Activated naive CD4-positive, alpha-beta T cell treated with Interleukin-2 at 50 U/mL for 16 hours (primary cell): ENCODE data around the gene CRIP1.

Experiments used
- DNase-seq: peaks from one replicate; pipeline ENCODE4 v3.0.0-alpha.2; 2020

The CRIP1 gene

DNA sequence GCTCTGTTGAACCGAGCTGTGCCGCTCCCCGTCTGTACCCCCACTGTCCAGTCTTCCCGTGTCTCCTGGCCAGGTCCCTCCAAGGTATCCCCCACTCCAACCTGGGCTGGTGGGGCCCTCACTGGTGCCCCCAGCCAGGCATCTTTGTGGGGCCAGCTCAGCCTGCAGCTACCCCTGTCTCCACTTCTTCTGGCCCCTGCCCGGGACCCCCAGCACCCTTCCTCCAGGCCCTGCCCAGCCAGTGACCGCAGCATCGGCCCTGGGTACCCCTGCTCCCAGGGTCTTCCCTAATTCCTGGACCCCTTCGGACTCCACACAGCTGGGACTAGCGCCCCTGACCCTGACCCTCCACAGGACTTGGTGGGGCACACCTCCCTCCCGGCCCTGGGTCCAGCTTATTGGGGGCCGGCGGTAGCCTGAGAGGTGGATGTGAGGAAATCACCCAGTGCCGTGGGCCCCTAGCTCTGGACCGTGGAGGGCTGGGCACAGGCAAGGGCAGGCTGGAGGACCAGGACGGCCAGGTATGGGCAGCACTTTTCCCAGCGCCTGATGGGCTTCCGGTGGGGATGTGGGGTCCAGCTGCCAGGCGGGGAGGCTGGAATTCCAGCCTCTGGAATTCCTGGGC is 4.1 kb upstream of the CRIP1 start:
- DNase-seq: no peak

DNA sequence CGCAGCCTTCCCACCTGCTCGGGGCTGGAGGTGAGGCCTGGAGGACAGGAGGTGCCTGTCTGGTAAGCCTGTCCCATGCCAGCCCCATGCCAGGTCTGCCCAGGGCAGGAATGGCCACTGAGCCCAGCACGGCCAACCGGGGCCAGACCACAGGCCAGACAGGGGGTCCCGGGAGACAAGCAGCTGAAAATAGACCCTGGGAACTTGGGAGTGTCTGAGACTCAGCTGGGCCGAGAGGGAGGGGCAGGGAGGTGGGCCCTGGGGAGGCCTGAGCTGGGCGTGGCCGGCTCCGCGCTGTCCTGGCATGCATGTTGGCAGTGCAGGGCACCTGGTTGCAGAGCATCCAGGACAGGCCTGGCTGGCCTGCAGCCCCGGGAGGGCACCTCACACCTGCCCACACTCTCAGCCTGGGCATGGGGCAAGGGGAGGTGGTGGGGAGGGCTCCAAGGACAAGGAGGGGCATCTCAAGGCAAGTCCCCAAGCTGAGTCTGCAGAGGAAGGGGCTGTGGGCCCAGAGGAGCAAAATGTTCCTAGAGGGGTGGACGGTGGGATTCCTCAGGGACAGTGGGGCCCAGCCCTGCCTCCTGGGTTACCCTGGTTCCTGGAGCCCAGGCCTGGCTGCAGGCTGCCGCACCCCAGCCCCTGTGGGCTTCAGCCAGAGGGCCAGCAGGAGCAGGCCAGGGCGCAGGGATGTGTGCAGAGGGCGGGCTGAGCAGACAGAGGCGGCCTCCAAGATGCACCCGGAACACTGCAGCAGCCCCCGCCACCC is 3.2 kb upstream of the CRIP1 start:
- no peak for DNase-seq

DNA sequence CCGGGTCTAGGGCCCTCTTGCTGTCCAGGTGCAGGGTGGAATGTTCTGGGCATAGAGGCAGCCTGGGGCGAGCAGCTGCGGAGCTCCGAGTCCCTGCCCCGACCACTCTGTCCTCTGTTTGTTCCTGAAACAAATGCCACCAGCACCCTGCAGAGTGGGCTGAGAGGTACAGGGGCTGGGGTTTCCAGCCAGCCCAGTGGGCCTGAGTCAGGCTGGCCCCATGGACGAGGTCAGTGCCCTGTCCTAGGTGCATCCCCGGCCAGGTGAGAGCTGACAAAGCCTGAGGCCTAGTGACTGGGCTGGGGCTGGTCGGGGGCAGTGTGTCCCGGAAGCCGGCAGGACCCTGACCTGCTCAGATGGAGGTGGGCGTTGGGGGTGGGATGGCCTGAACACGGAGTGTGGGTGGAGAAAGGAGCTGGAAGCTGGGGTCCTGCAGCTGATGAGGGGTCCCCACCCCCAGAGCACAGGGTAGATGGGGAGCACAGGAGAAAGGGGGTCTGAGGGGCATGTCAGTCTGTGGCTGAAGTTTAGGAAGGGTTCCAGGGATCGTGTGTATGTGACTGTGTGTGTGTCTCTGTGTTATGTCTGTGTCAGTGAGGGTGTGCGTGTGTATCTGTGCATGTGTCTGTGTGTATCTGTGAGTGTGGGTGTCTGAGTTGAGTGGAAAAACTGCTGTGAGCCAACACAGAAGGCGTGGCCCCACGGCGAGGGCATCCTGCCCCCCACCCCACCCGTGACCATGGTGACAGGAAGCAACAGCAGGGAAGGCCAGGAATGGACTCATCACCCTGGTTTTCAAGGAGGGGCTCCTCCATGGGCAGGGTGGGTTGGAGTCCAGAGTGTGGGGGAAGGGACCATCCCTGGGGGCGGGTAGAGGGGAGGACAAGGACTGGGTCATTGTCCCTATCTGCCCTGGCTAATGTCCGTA is 2.4 kb upstream of the CRIP1 start:
- DNase-seq: peak; percentile 64

DNA sequence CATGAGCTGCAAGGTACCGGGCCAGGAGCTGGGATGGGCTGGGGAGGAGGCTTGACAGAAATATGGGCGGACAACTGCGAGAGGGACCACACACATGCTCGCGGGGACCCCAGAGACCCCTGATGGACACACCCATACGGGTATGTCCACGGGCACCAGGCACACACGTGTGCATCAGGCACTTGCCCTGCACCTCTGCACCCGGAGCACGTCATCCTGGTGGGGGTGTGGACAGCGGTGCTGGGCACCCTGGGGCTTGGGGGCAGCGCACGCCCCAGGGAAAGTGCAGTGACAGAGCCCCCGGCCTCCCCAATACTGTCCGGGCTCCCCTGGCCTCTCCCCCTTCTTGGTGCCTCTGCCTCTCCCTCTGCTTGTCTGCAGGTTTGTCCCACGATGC is 1.7 kb upstream of the CRIP1 start:
- no peak for DNase-seq

DNA sequence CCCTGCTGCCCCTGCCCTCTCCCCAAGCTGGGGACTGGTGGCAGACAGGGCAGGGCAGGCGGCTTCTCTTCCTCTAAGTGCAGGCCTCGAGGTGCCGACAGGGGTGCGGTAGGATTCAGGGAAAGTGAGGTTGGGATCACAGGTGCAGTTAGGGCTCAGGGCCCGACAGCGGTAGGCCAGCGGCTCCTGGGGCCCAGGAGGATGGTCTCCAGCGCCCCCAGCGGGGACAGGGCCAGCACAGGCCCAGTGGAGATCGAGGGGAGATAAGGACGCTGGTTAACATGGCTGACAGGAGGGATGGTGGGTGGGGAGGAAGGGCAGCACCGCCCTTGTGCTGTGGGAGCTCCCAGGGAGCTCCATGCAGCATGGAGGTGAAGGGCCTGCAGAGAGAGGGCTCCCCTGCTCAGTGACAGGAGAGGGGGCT is 935 bp upstream of the CRIP1 start:
- DNase-seq: peak; percentile 63

DNA sequence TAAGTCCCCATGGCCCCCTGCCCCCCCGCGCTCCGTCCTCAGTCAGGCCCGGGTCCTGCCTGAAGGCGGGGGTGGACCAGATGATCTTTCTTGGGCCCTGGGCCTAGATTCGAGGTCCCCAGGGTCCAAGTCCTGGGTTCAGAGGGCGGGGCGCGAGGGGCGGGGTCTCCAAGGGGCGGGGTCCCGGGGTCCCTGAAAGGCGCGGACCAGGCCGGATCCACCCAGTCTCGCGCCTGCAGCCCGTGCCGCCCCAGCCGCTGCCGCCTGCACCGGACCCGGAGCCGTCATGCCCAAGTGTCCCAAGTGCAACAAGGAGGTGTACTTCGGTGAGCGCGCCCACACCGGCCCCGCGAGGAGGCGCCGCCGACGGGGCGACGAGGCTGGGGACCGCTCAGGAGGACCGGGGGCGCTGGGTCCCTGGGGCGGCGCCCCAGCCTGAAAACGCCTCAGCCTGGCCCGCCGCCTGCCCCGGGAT is 325 bp downstream of the CRIP1 start:
- peak; percentile 64 for DNase-seq

DNA sequence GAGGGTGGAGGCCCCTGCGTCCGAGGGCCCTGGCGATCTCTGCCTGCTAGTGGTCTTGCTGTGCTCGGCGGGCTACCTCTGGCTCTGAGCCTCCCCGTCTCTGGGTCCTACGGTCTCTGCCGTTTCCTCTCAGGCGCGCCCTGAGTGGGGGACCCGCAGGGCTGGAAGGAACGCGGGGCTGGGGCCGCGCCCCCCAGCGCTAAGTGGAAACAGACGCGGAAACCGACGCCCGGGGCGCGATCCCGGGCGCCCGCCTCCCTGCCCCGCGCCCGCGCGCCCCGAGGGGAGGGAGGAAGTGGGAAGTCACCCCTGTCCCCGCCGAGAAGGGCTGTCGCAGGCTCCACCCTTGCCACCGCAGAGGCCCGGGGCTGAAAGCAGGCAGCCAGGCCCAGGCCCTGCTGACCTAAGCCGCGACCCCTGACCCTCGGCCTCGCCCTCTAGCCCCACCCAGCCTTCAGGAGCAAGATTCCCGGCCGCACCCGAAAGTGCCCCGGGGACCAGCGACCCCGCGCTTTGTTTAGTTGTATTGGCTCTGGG is 831 bp downstream of the CRIP1 start:
- peak; percentile 64 for DNase-seq

DNA sequence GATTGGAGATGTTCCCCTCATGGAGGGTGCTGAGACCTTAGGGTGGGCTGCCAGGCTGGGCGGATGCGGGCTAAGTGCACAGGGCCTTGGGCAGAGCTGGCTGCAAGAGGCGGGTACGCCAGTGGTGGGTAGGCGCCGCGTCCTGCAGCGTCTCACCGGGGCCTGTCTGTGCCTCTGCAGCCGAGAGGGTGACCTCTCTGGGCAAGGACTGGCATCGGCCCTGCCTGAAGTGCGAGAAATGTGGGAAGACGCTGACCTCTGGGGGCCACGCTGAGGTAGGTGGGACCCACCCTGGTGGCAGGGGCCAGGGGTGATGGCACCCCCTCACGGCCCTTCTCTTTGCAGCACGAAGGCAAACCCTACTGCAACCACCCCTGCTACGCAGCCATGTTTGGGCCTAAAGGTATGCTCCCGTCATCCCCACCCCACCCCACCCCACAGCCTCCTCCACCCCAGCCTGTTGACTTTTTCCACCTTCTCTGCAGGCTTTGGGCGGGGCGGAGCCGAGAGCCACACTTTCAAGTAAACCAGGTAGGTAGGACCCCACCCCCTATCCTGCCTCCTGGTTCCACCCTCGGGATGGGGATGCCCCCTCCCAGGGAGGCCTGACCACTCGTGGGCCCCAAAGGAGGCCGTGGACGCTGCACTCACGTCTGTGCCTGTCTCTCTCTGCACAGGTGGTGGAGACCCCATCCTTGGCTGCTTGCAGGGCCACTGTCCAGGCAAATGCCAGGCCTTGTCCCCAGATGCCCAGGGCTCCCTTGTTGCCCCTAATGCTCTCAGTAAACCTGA is 1.5 kb downstream of the CRIP1 start:
- DNase-seq: peak; percentile 36

DNA sequence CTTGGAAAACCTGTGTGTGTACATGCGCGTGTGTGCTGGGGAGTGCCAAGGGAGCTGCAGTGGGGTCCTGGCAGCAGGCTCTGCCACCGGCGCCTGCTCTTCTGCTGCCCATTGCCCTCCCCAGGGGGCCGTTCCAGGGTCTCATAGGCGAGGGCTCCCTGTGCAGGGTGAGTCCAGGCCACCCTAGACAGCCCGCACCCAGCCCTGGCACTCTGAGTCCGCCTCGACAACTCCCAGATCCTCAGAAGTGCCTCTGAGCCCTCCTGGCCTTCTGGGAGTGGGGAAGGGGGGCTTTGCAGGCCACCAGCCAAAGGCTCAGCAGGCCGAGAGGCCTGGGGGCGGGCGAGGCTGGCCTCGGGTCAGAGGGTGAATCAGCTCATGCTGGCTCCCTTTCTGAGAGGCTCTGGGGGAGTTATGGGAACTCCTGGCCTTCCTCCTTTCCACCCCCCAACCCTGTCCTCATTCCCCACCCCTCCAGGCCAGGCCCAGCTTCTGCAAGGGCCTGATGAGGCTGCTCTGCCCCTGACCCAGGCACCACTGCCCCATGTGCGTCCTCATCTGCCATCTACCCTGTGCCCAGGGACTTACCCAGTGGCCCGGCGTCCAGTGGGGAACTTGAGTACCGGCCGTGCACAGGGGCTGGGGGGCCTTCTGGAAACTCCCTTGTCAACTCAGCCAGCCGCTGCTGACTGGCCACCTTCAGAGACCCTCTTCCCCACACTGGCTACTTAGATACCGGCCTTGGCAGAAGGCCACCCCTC is 2.3 kb downstream of the CRIP1 start:
- DNase-seq: no peak

DNA sequence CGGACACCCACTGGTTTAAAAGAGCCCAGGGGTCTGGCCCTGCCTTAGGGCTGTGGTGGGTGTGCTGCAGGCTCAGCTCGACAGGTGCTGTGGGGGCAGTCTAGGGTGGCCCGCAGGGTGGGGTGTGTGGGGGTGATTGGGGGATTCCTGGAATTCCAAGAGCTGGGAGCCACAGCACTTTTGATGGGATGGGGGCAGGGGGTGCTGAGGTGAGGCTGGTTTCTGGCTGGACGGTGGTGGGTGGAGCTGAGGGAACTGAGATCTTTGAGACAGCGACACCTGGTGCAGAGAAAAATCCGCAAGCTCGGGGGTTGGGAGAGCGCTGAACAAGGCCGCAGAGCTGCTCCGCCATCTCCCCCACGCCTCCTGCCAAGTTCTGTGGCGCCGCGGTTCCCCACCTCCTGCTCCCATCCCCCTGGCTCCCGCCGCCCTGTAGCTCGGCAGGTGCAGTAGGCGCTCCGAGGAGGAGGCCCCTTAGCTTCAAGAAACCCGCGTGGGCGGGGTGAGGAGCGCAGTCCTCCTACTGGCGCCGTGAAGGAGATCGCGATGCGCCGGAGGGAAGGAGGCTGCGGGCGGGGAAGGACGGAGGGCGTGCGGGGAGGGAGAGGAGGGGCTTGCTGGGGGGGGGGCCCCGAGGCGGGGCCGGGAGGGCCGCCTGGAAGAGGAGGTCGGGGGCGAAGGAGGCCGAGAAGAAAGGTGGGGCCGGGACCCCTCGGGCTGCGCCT is 3.0 kb downstream of the CRIP1 start:
- DNase-seq: peak; percentile 88

DNA sequence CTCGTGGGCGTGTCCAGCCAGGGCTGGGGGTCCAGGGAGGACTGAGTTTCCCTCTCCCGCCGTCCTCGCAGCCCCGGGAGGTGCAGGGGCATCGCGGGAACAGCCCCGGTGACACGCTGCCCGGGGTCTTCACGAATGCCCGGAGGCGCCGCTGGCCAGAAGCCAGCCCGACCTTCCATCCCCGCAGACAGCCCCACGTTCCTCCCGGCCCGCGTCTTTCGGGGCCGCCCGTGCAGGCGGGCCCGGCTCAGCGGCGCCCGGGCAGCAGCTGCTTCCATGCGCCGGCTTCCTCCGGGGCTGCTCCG is 3.5 kb downstream of the CRIP1 start:
- no peak for DNase-seq

DNA sequence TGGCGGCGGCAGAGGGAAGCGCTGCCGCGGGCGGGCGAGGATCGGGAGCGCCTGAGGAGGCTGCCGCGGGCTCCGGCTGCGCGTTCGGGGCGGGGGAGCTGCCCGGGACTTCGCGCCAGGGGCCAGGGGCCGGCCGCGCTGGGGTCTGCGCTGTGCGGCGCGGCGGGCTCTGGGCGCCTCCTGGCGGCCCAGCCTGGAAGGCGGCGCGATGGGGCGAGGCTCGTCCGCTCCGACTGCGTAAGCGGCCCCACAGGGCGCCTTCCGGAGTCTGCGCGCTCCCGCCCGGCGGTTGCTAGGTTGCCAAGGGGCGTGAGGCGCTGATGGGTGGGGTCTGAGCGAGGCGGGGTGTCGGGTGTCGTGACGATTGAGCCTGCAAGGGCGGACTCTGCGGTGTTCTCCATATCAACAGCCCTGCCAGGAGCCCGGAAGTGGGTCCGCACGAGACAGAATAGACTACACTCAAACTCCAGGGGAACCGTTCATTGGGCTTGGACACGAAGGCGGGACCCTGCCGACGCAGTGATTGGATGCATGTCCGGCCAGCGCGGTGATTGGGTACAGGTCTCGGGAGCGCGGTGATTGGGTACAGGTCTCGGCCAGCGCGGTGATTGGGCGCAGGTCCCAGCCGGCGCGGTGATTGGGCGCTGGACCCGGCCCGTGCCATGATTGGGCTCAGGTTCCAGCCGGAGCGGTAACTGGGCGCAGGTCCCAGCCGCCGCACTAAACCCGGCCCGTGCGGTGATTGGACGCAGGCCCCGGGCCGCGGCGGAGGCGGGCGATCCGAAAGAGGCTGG is 4.1 kb downstream of the CRIP1 start, which contains the start of gene TEDC1:
TEDC1 (plus strand) TSS at position 675 of the 794 bp plus-strand sequence. CDS start 130 bp downstream, outside the sequence.
- peak; percentile 99 for DNase-seq

DNA sequence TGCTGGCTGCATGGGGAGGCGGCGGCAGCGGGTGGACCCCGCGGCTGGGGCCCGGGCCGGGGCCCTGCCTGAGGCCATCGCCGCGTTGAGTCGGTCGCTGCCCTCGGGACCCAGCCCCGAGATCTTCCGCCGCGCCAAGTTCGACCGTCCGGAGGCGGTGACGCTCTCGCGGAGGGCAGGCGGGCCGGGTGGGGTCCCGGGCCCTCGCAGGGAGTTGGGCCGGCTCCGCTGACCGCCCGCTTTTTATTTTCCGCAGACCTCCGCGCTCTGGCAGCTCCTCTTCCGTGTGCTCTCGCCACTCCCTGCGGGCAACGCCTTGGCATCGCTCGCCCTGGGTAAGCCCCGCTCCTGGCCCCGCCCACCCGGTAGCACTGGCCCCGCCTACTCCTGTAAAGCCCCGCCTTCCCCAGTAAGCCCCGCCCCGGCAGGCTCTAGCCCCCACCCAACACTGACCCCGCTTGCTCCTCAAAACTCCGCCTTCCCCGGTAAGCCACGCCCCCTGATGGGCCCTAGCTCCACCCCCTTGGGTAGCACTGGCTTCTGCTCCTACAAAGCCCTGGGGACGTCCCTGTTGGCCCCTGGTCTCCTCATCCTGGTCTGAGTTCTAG is 4.8 kb downstream of the CRIP1 start:
- DNase-seq: peak; percentile 86

DNA sequence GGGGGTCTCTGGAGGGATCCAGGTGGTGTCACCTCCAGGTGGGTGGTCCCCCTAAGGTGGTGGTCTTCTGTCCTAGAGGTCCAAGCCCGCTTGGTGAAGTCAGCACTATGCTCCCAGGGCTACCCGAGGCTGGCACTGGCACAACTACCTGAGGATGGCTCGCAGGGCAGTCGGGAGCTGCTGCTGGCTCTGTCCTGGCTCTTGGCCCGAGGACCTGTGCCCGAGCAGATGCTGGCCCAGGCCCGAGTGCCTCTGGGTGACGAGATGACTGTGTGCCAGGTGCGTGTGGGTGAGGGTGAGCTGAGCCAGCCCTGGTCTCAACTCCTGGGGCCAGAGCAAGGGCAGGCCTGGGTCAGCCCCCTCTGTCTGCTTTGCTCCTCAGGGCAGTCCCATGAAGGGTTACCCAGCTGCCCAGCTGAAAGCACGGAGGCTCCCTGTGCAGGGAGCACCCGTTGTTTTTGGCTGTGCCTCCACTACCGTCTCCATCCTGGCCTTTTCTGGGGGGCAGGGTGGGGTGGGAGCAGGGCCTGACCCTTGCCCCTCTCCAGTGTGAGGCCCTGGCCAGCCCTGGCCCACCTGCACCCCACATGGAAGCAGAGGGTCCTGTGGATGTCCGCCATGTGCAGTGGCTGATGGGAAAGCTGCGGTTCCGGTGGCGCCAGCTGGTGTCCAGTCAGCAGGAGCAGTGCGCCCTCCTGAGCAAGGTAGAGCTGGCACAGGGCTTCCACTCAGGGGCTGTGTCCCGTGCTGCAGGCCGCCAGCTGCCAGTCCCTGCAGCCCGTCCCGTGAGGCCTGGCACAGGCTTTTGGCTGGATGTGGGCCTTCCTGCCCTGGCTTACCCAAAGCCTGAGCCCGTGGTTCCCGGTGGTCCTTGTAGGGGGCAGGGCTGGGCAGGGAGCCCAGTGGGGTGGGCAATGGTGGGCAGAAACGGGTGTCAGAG is 5.6 kb downstream of the CRIP1 start:
- no peak for DNase-seq

DNA sequence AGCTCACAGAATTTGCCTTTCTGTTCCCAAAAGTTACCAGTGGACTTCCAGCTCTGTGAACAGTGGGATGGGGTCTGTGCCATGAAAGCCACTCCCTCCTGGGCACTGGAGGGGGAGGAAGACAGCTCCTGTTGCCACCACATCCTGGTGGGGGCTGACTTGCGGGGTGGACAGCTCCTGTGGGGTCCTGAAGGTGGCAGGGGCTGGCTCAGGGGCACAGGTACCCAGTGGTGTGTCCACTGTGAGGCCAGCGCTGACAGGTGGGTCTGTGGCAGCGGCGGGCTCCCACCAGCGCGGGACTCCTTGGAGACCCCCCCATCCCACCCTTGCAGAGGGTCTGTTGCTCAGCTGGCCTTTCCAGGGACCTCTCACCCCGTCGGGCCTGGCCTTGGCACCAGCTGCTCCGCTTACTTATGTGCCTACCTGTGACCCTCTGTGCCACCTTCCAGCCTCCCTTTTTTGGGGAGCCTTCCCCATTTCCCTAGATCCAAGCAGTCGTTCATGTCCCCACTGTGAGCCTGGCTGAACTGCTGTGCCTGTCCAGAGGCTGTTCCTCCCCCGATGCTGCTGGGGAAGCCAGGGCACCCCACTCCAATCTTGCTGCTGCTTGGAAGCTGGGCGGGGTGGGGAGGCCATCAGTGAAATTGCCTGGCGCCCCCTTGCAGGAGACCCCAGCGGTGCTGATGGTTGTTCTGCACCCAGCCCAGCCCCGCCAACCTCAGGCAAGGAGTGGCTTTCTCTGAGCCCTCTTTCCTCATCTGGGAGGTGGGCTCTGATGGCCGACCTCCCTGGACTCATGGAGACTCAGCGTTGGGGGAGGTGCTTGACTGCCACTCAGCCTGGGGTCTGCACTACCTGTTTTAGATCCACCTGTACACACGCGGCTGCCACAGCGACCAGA is 6.5 kb downstream of the CRIP1 start:
- DNase-seq: no peak

DNA sequence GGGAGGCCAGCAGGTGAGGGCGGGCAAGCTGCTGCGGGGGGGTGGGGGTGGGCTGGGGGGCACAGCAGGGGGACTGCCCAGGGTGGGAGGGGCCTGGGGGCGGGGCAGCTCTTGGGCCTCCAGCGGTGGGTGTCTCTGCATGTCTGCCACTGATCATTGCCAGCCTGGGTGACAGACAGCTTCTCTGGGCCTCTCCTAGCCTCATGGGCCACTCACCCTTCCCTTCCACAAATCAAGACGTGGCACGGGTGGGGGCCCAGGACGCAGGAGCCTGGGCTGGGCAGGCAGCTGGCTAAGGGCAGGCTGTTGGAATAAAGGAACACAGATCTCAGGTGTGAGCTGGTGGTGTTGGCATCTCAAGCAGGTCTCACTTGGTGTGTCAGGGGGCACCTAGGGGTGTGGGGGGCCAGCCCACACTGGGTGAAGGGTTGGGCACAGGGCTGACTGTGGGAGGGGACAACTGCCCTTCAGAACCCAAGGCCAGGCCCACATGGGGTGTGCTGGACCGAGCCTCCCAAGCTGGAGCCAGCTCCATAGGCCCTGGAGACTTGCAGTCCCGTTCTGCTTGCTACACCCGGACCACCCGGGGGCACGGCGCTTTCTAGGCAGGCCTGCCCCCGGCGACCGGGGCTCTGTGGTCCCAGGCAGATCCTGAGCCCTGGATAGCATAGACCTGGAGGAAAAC is 7.4 kb downstream of the CRIP1 start:
- DNase-seq: no peak

DNA sequence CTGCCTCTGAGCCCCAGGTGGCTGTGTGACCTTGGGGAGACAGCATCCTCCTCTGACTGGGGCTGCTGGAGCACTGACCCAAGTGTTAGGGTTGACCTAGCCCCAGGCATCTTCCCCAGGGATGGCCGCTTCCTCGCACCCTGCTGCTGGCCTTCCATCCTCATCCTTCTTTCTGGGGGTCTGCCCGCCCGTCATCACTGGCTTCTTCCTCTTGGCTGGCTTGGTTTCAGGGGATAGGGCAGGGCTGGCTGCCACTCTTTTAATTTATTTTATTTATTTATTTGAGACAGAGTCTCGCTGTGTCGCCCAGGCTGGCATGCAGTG is 7.9 kb downstream of the CRIP1 start:
- no peak for DNase-seq
